Activated naive CD8-positive, alpha-beta T cell treated with anti-CD3 and anti-CD28 coated beads, Interleukin-2, amount 50 U/mL, for 24 hours (primary cell): Measurements from ENCODE around the gene MTR.

ENCODE experiments used
- ATAC-seq: fragments of 150-1000 bp; cut with Tn5 transposase; one replicate; pipeline ENCODE4 v1.10.0; 2021
- DNase-seq: peaks from one replicate; pipeline ENCODE4 v3.0.0; 2021
- H3K27ac Mint-ChIP-seq: one replicate; pipeline ENCODE4 v1.8.0; 2021; ENCODE audit warnings: mild to moderate bottlenecking, mixed read lengths
- H3K27me3 Mint-ChIP-seq: one replicate; pipeline ENCODE4 v1.8.0; 2021; ENCODE audit warnings: mixed read lengths
- H3K36me3 Mint-ChIP-seq: one replicate; pipeline ENCODE4 v1.8.0; 2021; ENCODE audit warnings: low read depth, mixed read lengths
- H3K4me1 Mint-ChIP-seq: one replicate; pipeline ENCODE4 v1.8.0; 2021; ENCODE audit warnings: mixed read lengths
- H3K4me3 Mint-ChIP-seq: one replicate; pipeline ENCODE4 v1.8.0; 2021; ENCODE audit warnings: mild to moderate bottlenecking, moderate library complexity, mixed read lengths
- H3K9me3 Mint-ChIP-seq: one replicate; pipeline ENCODE4 v1.8.0; 2021; ENCODE audit warnings: mixed read lengths

MTR gene

GRCh38 chr1:236795035-236795756, at the start of gene MTR:
Gene MTR, plus strand, starts transcription at chr1:236795292. Its CDS starts 412 bp downstream, at chr1:236795704.
- Mint-ChIP-seq H3K4me1 (peaks cover 43% of the 10 kb centered on the region), H3K9me3 (no peaks in the 10 kb centered on the region), H3K36me3 (peaks cover 17% of the 10 kb centered on the region), H3K27ac (peak within 1 kb of the TSS; percentile 98), H3K27me3 (peaks cover 2% of the 10 kb centered on the region), H3K4me3 (peak within 1 kb of the TSS; percentile 97)
- peak; percentile 91 for ATAC-seq
- peak; percentile 95 for DNase-seq

- DNase-seq (no peak), ATAC-seq (no peak)
- Mint-ChIP-seq H3K27ac (no peak overlapping the region), H3K4me1 (no peaks in the 10 kb centered on the region), H3K27me3 (peaks cover 5% of the 10 kb centered on the region), H3K36me3 (no peaks in the 10 kb centered on the region), H3K4me3 (no peak overlapping the region), H3K9me3 (no peaks in the 10 kb centered on the region)
Measured at GRCh38 chr1:236746785-236747184, 48.3 kb upstream of the MTR start.

- H3K36me3 Mint-ChIP-seq: no peaks in the 10 kb centered on the region
- no peak overlapping the region for H3K4me3 Mint-ChIP-seq
- H3K4me1 Mint-ChIP-seq: no peaks in the 10 kb centered on the region
- ATAC-seq (no peak), DNase-seq (no peak)
- H3K27me3 Mint-ChIP-seq: peaks cover 5% of the 10 kb centered on the region
- no peaks in the 10 kb centered on the region for H3K9me3 Mint-ChIP-seq
- H3K27ac Mint-ChIP-seq: no peak overlapping the region
Measured at GRCh38 chr1:236747311-236747985, 47.6 kb upstream of the MTR start.

GRCh38 chr1:236748268-236748870, 46.7 kb upstream of the MTR start:
- no peaks in the 10 kb centered on the region for H3K4me1 Mint-ChIP-seq
- H3K36me3 Mint-ChIP-seq: no peaks in the 10 kb centered on the region
- no peak for DNase-seq
- H3K9me3 Mint-ChIP-seq: no peaks in the 10 kb centered on the region
- ATAC-seq: no peak
- no peak overlapping the region for H3K4me3 Mint-ChIP-seq
- H3K27me3 Mint-ChIP-seq: peaks cover 5% of the 10 kb centered on the region
- H3K27ac Mint-ChIP-seq: no peak overlapping the region

- Mint-ChIP-seq H3K4me3 (no peak overlapping the region), H3K27me3 (peaks cover 5% of the 10 kb centered on the region), H3K9me3 (no peaks in the 10 kb centered on the region), H3K4me1 (no peaks in the 10 kb centered on the region), H3K27ac (no peak overlapping the region), H3K36me3 (no peaks in the 10 kb centered on the region)
- ATAC-seq (no peak), DNase-seq (no peak)
Measured at GRCh38 chr1:236750928-236751327, 44.2 kb upstream of the MTR start.

GRCh38 chr1:236751385-236751784, 43.7 kb upstream of the MTR start:
- no peak overlapping the region for H3K4me3 Mint-ChIP-seq

GRCh38 chr1:236751935-236752334, 43.2 kb upstream of the MTR start:
- Mint-ChIP-seq H3K27ac (no peak overlapping the region), H3K9me3 (no peaks in the 10 kb centered on the region), H3K4me3 (no peak overlapping the region), H3K27me3 (peaks cover 5% of the 10 kb centered on the region), H3K4me1 (no peaks in the 10 kb centered on the region), H3K36me3 (no peaks in the 10 kb centered on the region)
- ATAC-seq (no peak), DNase-seq (no peak)

More at GRCh38 chr1:236751385-236751784, 43.7 kb upstream of the MTR start:
- no peaks in the 10 kb centered on the region for H3K4me1 Mint-ChIP-seq
- no peaks in the 10 kb centered on the region for H3K9me3 Mint-ChIP-seq
- peaks cover 5% of the 10 kb centered on the region for H3K27me3 Mint-ChIP-seq
- H3K36me3 Mint-ChIP-seq: no peaks in the 10 kb centered on the region
- H3K27ac Mint-ChIP-seq: no peak overlapping the region
- DNase-seq: no peak
- ATAC-seq: no peak

GRCh38 chr1:236753516-236753915, 41.6 kb upstream of the MTR start:
- no peaks in the 10 kb centered on the region for H3K9me3 Mint-ChIP-seq
- H3K36me3 Mint-ChIP-seq: no peaks in the 10 kb centered on the region
- peaks cover 5% of the 10 kb centered on the region for H3K27me3 Mint-ChIP-seq
- no peak overlapping the region for H3K27ac Mint-ChIP-seq
- no peaks in the 10 kb centered on the region for H3K4me1 Mint-ChIP-seq
- H3K4me3 Mint-ChIP-seq: no peak overlapping the region
- DNase-seq (no peak), ATAC-seq (no peak)

- H3K36me3 Mint-ChIP-seq: no peaks in the 10 kb centered on the region
Measured at GRCh38 chr1:236753964-236754363, 41.1 kb upstream of the MTR start.

GRCh38 chr1:236754525-236755210, 40.4 kb upstream of the MTR start:
- H3K9me3 Mint-ChIP-seq: no peaks in the 10 kb centered on the region
- H3K27me3 Mint-ChIP-seq: peaks cover 5% of the 10 kb centered on the region
- no peak for ATAC-seq
- no peak overlapping the region for H3K4me3 Mint-ChIP-seq
- DNase-seq: no peak
- no peaks in the 10 kb centered on the region for H3K4me1 Mint-ChIP-seq
- H3K27ac Mint-ChIP-seq: no peak overlapping the region
- H3K36me3 Mint-ChIP-seq: no peaks in the 10 kb centered on the region

More at GRCh38 chr1:236753964-236754363, 41.1 kb upstream of the MTR start:
- Mint-ChIP-seq H3K4me1 (no peaks in the 10 kb centered on the region), H3K27me3 (peaks cover 5% of the 10 kb centered on the region), H3K27ac (no peak overlapping the region), H3K9me3 (no peaks in the 10 kb centered on the region), H3K4me3 (no peak overlapping the region)
- no peak for ATAC-seq
- DNase-seq: no peak

GRCh38 chr1:236757640-236758039, 37.5 kb upstream of the MTR start:
- no peak for ATAC-seq
- H3K27ac Mint-ChIP-seq: no peak overlapping the region
- no peaks in the 10 kb centered on the region for H3K9me3 Mint-ChIP-seq
- H3K36me3 Mint-ChIP-seq: no peaks in the 10 kb centered on the region
- H3K4me1 Mint-ChIP-seq: no peaks in the 10 kb centered on the region
- H3K4me3 Mint-ChIP-seq: no peak overlapping the region
- DNase-seq: no peak
- peaks cover 2% of the 10 kb centered on the region for H3K27me3 Mint-ChIP-seq

- Mint-ChIP-seq H3K4me3 (no peak overlapping the region), H3K36me3 (no peaks in the 10 kb centered on the region), H3K27ac (no peak overlapping the region), H3K9me3 (no peaks in the 10 kb centered on the region), H3K27me3 (peaks cover 3% of the 10 kb centered on the region), H3K4me1 (no peaks in the 10 kb centered on the region)
- ATAC-seq: no peak
- DNase-seq: peak; percentile 5
Measured at GRCh38 chr1:236759252-236759859, 35.7 kb upstream of the MTR start.

- Mint-ChIP-seq H3K9me3 (no peaks in the 10 kb centered on the region), H3K27ac (no peak overlapping the region), H3K36me3 (no peaks in the 10 kb centered on the region), H3K27me3 (peaks cover 5% of the 10 kb centered on the region), H3K4me1 (no peaks in the 10 kb centered on the region), H3K4me3 (no peak overlapping the region)
- DNase-seq: no peak
- no peak for ATAC-seq
Measured at GRCh38 chr1:236760480-236760879, 34.6 kb upstream of the MTR start.

- no peak for DNase-seq
- Mint-ChIP-seq H3K36me3 (no peaks in the 10 kb centered on the region), H3K9me3 (no peaks in the 10 kb centered on the region), H3K27me3 (peaks cover 5% of the 10 kb centered on the region), H3K4me3 (no peak overlapping the region), H3K4me1 (no peaks in the 10 kb centered on the region), H3K27ac (no peak overlapping the region)
- no peak for ATAC-seq
Measured at GRCh38 chr1:236760986-236761385, 34.1 kb upstream of the MTR start.
